NB4 (cell line): ENCODE measurements around the gene PRR35.

ENCODE experiments used
- MYC ChIP-seq: IDR thresholded peaks from 2 replicates; pipeline ENCODE4 v1.6.1; 2011; ENCODE audit warnings: low read depth, low read length
- POLR2A ChIP-seq: IDR thresholded peaks from 2 replicates; pipeline ENCODE4 v1.6.1; 2011; ENCODE audit warnings: mild to moderate bottlenecking; ENCODE audit not compliant: insufficient read length; ENCODE audit errors: extremely low read depth
- TF ChIP-seq, protein P1 (sequence below): IDR thresholded peaks from one replicate; pipeline ENCODE4 v1.5.1; 2012; ENCODE audit warnings: low read depth, low read length

DNA sequence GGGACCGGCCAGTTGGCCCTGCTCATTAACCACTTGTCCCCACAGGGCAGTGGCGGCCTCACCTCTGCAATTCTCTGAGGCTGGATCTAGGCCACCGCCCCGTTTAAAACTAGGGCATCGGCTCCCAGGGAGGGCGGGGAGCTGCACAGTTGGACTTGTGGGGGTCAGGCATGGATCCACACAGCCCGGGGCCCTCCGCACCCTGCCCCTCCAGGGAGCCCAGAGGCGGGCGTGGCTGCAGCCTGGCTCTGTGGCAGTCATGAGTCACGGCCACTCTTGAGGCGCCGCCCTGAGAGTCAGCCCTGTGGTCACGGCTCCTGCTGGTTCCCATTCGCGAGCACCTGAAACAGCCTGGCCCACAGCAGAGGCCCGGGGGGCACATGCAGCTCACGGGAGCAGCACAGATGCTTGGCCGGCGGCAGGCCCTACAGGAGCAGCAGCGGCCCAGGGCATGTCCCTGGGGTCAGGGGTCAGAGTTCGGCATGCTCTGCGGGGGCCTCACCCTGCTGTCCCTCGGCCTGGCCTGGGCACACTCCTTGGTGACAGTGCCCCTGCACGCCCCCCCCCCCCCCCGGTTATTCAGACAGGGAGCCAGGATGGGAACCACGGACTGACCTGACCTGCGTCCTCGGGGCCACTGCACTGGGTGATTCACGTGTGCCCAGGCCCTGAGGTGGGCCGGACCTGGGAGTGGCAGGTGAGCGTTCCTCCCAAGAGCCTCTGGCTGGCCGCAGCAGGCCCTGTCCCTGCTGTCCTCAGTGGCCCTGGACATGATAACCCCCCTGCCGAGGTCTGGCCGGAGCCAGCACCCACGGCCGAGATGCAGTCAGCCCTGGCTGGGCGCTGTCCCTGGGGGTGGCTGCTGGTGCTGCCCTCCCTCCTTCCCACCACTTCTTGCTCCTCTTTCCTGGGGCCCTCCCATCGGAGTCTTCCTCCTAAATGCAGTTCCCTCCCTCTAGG is 24.5 kb upstream of the PRR35 start:
- TF ChIP-seq, protein P1, sequence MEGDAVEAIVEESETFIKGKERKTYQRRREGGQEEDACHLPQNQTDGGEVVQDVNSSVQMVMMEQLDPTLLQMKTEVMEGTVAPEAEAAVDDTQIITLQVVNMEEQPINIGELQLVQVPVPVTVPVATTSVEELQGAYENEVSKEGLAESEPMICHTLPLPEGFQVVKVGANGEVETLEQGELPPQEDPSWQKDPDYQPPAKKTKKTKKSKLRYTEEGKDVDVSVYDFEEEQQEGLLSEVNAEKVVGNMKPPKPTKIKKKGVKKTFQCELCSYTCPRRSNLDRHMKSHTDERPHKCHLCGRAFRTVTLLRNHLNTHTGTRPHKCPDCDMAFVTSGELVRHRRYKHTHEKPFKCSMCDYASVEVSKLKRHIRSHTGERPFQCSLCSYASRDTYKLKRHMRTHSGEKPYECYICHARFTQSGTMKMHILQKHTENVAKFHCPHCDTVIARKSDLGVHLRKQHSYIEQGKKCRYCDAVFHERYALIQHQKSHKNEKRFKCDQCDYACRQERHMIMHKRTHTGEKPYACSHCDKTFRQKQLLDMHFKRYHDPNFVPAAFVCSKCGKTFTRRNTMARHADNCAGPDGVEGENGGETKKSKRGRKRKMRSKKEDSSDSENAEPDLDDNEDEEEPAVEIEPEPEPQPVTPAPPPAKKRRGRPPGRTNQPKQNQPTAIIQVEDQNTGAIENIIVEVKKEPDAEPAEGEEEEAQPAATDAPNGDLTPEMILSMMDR, result no peak
- no peak for TF ChIP-seq MYC
- no peak for TF ChIP-seq POLR2A
